GM21526 (cell line): ENCODE results near the gene APOL1.
"Not testable (repeated sequence)": the region's sequence is repeated elsewhere in the genome, so short reads cannot be mapped to it uniquely, and the experiment has no call there.

ENCODE experiments used
- ATAC-seq: cut with Tn5 transposase; IDR thresholded peaks from one replicate; pipeline ENCODE4 v1.9.1; 2021; ENCODE audit warnings: moderate library complexity; ENCODE audit not compliant: unreplicated experiment, low FRiP score

Gene APOL1

DNA sequence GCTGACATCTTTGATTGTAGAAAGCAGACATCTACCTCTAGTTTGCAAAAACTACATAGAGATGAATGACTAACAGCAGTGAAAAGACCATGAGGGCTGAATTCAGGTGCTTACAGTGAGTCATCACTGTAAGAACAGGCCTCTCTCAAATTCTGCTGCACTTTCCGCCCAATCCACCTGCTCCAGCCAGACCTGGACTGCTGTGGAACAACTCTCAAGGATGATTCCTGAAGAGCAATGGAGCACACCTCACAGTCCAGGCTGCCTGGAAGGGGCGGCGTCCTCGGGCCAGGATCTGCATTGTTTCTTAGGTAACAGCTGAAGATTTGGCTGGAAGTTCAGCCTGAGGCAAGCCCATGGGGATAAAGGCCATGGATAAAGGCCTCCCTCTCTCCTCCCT, 28.7 kb upstream of the APOL1 start:
- no peak for ATAC-seq

DNA sequence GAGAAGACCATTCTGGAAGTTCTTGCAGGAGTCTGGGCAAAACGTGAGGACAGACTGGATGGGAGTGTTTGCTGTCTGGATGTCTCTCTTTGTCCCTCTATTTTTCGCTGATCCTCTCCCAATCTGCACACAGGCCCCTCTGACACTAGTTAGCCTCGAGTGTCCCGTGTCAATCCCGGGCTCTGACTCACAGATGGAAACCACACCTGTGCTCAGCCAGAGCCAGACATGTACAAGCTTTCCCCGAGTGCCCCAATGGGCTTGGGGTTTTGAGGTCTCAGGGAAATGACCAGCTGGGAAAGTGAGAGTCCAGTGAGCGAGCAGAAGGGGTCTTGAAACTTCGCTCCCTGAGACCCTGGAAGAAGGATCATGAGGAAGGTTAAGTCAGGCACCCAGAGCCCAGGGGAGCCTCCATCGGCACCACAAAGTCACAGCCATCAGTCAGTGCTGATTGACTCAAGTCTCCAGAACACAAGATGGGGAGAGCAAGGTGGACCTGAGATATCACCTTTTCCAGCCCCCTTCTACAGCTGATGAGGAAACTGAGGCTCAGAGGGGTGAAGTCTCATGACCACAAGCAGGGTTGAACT, 27.5 kb upstream of the APOL1 start:
- ATAC-seq = no peak

DNA sequence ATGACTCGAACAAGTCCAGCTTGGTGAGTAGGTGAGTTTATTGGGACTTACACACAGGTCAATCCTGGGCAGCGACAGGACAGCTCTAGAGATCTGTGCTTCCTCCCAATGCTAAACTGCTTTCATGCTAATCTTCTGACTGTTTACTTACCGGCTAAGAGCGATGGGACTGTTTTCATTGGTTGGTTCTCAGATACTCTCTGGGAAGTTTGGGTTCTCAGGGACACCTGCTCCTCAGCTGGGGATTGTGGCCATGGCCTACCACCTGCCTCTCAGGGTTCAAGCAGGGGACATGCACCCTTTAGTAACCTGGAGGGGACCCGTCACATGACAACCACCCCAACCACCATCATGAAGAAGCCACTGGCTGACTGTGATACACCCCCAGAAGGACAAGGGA, 26.7 kb upstream of the APOL1 start:
- no peak for ATAC-seq

DNA sequence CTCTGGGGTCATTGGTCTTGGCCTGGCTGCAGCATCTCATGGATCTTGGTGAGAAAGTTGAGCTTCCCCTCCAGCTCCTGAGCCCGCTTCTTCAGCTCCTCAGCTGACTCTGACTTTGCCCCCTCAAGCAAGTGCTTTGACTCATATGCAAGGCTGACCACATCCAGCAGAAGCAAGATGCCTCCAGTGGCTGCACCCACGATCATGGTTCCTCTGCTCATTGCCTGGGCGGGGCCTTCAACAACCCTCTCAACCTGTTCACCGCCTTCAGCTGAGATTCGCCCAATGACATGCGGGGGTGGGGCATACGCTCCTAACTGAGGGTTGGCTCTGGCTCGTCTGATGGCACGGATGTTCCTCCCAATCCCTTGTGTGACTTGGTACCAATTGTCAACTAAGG, 25.5 kb upstream of the APOL1 start:
- no peak for ATAC-seq

DNA sequence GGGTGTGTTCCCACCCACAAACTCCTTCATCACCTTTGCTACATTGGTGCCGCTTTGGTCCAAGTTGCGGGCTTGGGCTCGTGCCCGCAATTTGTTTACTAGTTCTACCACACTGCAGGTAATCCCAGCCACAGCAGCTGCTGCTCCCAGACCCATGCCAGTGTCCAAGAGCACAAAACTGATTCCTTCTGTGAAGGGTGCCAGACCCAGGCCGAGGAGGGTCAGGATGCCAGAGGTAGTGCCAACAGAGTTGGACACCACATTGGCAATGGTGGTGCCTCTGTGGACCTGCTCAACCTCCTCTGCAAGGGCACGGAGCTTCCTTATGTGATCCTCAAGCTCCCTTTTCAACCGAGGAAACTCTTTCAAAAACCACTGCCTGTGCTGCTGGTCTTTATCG, 25.1 kb upstream of the APOL1 start:
- no peak for ATAC-seq

DNA sequence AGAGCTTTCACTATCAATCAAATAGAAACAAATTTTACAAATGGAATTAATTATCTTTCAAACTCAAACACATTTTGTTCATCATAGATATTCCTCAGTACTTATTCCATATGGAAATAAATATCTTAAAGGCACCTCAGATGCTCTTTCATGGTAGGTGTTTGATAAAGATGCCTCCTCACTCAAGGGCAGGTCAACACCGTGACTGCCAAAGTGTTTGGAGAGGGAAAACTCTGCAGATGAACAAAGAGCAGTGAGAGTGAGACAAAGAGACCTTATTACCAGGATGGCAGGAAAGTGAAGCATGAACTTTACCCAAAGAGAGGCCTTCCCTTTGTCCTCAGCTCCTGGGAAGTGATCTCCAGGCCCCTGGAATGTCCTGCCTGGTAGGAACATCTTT, 24.6 kb upstream of the APOL1 start:
- not testable (repeated sequence) for ATAC-seq

GRCh38 chr22:36228944-36229343, 24.0 kb upstream of the APOL1 start:
- ATAC-seq = no peak

DNA sequence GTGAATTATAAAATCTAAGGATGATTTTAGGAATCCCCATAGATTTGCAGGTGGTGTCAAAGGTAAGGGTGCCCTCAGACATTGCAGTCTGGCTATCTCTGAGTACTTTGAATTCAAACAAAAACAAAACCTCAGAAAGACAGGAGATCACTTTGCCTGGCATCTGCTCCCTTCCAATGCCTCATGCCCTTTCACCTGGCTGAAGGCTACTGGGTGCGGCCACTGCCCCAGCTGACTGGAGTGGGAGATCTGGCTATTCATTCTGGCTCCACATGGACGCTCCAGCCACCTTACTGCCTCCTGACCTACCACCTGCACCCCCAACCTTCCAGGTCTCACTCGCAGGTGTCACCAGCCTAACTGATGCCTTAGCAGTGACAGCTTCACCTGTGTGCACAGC, 23.3 kb upstream of the APOL1 start:
- ATAC-seq = not testable (repeated sequence)

- not testable (repeated sequence) for ATAC-seq
Measured at GRCh38 chr22:36231051-36231450, 21.9 kb upstream of the APOL1 start.

GRCh38 chr22:36232715-36233401, 20.1 kb upstream of the APOL1 start:
- ATAC-seq = no peak

DNA sequence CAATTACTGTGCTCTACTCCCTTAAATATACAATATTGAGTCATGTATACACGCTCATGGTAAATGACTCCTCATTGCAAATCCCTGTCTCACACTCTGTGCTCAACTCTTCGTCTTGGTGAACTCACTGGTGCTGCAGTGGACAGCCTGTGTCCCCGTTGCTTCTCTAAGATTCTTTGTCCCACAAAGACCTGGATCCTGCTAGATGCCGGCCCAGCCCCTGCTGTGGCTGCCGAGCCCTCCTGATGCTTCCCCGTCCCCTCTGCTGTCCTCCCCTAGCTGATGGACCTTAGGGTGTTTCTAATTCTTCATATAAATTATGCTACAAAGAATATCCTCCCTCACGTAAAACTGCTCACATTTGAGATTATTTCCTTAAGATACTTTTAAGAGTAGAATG, 19.1 kb upstream of the APOL1 start:
- ATAC-seq = no peak

- no peak for ATAC-seq
Measured at GRCh38 chr22:36234213-36234612, 18.7 kb upstream of the APOL1 start.

DNA sequence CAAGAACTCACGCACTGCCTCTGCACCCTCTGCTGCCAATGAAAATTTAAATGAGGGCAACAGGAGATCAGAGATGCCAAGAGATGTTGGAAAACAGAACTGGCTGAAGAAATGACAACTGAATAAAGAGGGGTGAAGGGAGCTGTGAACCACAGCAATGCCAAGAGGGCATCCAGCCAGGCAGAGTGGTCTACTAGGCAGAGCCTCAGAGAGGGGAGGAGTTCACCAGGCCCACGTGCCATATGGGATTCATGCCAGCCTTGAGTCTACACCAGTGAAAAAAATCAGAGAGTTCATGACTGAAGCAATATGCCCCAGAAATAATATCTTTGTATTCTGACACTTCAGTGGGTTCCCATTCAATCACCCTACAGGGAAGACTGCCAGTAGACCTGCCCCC, 18.0 kb upstream of the APOL1 start:
- ATAC-seq = no peak

GRCh38 chr22:36235585-36235984, 17.3 kb upstream of the APOL1 start:
- ATAC-seq = no peak

DNA sequence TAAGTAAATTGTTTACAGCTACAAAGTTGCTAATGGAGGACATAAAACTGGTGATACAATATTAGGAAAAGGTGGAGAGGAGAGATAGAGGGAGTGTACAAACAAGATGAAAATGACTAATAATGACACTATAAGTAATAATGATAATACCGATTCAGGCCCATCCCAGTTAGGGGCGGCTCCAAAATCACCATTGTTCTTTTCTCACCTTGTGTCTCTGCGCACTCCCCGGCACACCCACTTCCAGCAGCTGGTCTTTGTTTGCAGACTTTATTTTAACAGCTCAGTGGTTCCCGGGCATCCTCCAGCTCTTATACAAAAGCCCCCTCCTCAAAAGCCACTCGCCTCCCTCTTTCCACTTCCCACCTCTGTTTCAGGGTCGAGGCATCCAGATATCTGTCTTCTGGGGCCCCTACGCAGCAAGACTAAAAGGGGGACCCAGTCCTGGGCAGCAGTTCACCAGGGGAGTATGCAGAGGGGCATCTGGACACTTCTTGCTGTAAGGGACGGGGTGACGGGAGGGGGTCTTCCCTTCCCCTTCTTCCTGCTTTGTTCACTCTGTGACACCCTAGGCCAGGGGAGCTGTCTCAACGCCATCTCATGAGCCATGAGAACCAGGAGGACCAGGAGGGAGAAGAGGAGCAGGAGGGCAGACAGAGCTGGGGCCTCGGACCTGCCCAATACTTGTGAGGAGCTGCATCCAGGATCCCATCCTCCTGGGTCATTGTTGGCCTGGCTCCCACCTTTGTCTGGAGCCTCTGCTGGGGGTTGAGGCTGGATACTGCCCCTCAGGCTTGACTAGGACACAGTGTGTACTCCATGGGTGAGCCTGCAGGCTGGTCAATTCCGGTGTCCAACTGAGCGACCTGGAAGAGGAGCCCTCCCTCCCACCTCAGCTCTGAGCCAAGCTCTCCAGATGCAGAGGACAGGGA, 16.3 kb upstream of the APOL1 start:
- no peak for ATAC-seq

GRCh38 chr22:36237462-36238372, 15.2 kb upstream of the APOL1 start:
- ATAC-seq = no peak

DNA sequence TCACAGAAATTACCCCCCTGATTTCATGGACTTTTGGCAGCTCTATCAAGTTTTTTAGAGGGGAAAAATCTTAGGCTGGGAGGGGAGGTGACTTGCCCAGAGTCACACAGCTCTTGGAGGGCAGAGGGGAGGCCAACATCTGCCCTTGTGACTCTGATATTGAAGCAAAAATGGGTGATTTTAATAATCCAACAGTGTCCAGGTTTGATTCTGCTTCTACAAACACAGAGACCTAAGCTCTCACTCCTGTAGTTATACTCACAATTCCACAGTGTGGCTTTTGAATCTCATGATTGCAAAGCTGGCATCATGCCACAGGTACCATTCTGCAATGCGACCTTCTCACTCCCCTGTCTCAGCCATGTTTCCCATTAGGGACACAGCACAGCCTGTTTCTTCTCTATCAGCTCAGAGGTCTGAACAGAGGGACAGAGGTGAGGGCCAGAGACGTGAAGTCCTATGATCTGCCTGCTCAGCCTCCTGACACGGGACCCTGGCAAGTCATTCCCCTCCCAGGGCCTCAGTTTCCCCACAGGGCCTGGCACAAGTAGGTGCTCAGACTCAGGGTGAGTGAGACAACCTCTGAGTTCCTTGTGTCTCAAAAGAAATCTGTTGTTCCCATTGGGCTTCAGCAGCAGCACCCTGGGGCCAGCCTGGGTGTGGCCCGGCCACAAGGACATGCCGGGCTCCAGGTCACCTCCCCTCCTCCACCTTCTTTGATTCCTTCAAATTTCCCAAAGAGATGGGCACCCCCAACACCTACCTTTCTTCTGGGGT, 14.4 kb upstream of the APOL1 start:
- no peak for ATAC-seq

DNA sequence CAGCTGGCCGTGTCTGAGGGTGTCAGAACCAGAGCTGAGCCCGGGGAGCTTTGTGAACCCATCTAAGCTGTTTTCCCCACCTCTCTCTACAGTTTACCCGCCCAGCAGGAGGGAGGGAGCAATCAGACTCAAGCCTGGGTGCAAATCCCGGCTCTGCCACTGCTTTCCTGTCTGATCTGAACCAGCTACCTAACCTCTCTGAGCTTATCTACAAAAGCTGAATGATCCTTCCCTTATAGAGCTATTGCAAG, 13.9 kb upstream of the APOL1 start:
- no peak for ATAC-seq

DNA sequence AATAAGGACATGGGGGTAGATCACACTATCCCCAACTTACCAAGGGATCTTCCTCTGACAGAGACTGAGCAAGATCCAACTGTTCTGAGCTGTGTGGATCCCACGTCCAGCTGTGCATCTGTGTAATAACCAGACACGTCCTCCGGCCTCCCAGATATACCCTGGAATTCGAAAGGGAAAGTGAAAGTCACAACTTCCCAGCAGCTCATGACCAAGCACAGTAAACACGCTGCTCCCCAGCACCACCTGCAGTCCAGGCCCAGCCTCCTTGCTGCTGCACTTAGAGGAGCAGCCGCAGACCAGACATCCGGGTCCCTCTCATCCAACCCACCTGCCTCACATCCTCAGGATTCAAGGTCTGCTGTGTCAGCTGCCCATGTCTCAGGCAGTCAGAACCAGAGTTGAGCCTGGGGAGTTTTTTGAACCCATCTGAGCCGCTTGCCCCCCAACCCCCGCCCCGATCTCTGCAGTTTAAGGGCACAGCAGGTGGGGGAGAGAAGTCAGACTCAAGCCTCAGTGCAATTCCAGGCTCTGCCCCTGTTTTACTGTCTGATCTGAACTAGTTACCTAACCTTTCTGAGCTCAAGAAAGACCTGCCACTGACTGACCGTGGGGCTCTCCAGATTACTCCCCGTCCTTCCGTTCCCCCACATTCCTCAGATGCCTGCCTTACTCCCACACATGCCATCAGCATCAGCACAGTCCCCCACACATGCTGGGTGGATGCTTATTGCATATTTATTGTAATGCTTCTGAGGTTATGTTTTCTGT, 13.3 kb upstream of the APOL1 start, which contains the start of gene APOL2:
TSS of gene APOL2 (minus strand) at position 127 of the 771 bp plus-strand sequence. CDS start 6,365 bp downstream, outside the sequence.
- ATAC-seq = peak; percentile 84
